Measurements from ENCODE around the gene EBPL.

DNA sequence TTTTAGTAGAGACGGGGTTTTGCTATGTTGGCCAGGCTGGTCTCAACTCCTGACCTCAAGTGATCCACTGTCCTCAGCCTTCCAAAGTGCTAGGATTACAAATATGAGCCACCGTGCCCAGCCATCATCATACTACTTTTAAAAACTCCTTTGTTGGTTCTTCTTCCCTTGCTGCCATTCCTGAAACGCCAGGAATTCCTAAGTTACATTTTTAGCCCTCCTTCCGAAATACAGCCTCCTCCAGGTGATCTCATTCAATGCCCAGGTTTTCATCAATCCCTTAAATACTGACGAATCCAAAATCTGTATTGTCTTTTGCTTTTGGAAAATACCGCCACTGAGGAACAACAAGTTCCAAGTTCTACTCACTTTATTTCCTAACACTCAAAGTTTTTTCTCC lies 25.3 kb upstream of the EBPL start:
- no peak for TF ChIP-seq POLR2A (IDR thresholded peaks at IDR 0.05; ENCODE audit: low read length)
- no peak for TF ChIP-seq GATA1 (IDR thresholded peaks at IDR 0.05; ENCODE audit: low read depth, low read length)
